Measurements from ENCODE around the gene NELL2.

Gene NELL2

DNA sequence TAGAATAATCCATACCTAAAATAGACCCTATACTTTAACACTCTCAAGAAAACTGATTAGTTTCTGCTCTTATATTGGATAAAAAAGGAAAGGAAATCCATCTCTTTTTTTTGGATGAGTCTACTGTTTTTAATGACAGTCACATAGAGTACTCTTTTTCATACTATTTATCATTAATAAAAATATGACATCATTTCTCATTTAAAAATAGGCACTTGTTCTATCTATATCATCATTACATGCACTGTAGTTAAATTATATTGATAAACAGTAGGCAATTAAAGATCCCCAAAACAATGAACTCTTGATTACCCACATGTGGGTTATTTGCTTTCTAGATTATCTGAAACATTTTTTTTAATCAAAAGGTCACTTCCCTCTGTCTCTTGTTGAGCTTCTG, 338.8 kb downstream of the NELL2 start:
- no peak for DNase-seq (ENCODE audit: low read depth)
- no peak overlapping the region for H3K4me3 ChIP-seq (replicated peaks; ENCODE audit: low read depth, low read length)
- TF ChIP-seq, protein P1, sequence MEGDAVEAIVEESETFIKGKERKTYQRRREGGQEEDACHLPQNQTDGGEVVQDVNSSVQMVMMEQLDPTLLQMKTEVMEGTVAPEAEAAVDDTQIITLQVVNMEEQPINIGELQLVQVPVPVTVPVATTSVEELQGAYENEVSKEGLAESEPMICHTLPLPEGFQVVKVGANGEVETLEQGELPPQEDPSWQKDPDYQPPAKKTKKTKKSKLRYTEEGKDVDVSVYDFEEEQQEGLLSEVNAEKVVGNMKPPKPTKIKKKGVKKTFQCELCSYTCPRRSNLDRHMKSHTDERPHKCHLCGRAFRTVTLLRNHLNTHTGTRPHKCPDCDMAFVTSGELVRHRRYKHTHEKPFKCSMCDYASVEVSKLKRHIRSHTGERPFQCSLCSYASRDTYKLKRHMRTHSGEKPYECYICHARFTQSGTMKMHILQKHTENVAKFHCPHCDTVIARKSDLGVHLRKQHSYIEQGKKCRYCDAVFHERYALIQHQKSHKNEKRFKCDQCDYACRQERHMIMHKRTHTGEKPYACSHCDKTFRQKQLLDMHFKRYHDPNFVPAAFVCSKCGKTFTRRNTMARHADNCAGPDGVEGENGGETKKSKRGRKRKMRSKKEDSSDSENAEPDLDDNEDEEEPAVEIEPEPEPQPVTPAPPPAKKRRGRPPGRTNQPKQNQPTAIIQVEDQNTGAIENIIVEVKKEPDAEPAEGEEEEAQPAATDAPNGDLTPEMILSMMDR (IDR thresholded peaks at IDR 0.05; ENCODE audit: low read length, missing control alignments), result no peak

DNA sequence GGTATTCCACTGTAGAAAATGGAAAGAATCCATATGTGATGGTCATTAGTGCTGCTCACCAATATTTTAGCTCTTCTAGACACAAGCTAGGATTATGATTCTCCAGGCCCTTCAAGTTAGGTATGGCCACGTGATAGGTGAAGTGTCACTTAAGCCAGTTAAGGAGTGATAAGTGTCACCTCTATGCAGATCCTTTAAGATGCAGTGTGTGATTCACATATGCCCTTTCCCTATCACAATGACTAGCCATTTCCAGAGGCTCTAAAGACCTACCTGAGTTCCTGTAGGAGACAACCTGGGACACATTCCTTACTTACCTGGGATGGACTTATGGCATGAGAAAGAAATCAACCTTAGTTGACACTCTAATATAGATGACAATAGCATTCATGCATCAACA, 343.2 kb downstream of the NELL2 start:
- DNase-seq (ENCODE audit: low read depth), result no peak
- TF ChIP-seq, protein P1 (IDR thresholded peaks at IDR 0.05; ENCODE audit: low read length, missing control alignments), result no peak
- H3K4me3 ChIP-seq (replicated peaks; ENCODE audit: low read depth, low read length), result no peak overlapping the region

DNA sequence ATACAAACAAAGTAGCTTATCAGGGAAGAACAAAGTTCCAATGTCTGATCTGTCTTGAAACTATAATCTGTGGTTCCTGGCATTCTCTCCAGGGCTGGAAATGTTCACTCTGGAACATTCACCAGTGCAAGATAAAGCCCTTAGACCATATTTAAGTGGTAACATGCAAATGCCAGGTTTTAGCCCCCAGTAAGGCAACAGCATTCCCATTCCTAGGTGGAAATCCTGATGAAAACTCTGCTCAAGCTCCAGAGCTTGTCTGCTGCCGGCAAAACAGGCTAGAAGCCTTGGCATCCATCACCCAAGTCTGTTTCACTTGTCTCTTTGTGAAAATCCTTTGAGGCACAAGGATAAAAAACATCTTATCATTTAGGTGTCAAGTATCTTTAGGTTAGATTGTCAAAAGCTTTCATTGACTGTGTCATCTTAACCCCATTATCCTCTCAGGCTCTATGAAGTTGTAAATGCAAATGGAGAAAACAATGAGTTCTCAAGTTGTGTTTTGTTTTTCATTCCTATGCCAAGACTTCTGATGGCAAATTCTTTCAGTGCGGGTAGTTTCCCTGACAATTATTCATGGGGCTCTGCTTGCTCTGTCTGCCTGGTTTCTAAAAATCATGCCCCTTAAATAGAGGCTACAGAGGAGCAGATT, 344.7 kb downstream of the NELL2 start:
- no peak for DNase-seq (ENCODE audit: low read depth)
- H3K4me3 ChIP-seq (replicated peaks; ENCODE audit: low read depth, low read length), result no peak overlapping the region
- TF ChIP-seq, protein P1 (IDR thresholded peaks at IDR 0.05; ENCODE audit: low read length, missing control alignments), result no peak

DNA sequence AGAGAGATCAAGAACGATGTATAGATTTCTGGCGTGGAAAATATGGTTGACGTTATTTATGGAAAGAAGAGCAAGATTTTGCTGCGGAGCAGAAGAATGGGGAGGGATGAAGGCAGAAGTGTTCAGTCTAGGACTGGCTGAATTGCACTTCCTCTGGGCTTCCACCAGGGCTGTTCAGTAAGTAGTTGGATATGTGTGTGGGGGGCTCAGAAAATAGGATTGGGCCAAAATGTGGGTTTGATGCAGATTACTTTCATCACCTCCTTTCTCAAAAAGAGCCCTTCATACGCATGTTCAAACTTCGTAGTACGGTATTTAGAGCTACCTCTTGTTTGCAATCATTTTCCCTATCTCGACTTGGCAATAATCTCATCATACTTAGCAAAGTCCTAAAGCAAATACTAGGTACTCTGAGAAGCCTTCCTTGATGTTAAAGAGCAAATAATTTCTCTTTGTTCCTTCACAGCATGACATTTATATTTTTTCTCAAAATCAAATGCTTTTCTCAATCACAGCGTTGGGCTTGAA, 349.4 kb downstream of the NELL2 start:
- TF ChIP-seq, protein P1 (IDR thresholded peaks at IDR 0.05; ENCODE audit: low read length, missing control alignments), result no peak

DNA sequence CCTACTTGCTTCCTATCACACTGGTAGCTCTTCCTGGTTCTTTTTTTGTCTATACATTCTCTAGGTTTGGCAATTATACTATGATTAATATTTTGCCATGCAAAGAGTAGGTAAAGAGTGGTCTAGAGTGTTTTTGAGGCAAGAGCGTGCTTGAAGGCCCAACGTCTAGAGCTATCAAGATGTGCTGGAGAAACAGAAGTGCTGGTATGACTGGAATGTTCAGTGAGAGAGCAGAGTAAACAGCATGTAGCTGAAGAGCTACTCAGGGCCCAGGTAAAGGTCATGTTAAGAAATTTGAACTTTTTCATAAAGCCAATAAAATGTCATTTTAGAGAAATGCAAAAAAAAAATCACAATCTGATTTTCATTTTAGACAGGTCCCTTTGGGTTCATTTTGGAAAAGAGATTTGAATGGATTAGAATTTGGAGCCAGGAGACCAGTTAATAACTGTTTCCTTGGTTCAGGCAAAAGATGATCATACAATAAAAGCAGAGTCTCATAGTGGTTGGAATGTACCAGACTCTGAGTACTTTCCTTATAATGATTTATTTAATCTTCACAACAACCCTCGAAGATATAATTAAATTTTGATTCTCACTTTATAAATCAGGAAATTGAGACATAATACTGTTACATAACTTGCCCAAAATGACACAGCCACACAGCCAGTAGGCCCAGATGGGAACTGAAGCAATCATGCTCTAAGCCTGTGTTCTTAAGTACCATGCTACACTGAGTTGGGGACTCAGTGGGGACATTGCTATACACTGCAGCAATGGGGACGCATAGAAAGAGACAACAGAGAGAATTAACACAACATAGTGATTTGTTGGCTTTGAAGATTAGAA, 350.1 kb downstream of the NELL2 start:
- no peak for DNase-seq (ENCODE audit: low read depth)
- TF ChIP-seq, protein P1 (IDR thresholded peaks at IDR 0.05; ENCODE audit: low read length, missing control alignments), result no peak
- H3K4me3 ChIP-seq (replicated peaks; ENCODE audit: low read depth, low read length), result no peak overlapping the region

More for the DNA sequence above, 349.4 kb downstream of the NELL2 start:
- no peak for DNase-seq (ENCODE audit: low read depth)
- H3K4me3 ChIP-seq (replicated peaks; ENCODE audit: low read depth, low read length), result no peak overlapping the region

DNA sequence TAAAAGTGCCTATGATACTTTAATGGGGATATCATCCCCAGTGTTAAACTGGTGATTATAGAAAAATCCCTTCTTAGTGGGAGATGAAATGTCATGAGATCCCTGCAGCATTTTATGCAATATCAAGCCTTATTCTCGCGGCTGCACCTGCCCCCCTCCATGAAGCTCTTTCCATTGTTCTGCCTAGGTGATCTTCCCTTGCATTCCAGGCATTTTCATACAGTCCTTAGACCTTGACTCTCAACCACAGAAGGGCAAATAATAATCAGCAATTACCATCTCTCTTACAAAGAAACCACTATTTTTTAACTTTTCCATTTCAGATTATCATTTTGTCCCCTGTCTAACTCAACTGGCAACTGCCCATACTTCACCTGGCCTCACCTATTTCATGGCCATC, 352.3 kb downstream of the NELL2 start:
- no peak overlapping the region for H3K4me3 ChIP-seq (replicated peaks; ENCODE audit: low read depth, low read length)
- no peak for DNase-seq (ENCODE audit: low read depth)
- TF ChIP-seq, protein P1 (IDR thresholded peaks at IDR 0.05; ENCODE audit: low read length, missing control alignments), result no peak
